ENCODE data around the gene FRAS1.

DNA sequence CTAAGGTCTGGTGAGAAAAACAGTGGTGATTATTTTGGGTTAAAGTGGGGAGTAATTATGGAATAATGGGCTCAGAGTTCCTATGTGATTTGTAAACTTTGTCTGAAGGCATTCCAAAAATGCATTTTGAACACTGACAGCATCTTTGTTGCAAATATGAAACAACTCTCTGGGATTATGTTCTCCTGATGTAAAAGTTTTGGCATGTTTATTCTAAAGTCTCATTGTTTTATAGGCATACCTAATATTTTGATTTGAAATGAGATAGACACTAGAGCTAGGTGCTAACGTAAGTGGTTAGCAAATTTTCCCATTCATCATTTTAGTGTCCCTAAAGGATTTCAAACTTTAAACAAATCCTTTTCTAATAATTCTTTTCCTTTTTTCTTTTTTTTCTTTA, 353.6 kb downstream of the FRAS1 start:
- TF ChIP-seq, protein P1, sequence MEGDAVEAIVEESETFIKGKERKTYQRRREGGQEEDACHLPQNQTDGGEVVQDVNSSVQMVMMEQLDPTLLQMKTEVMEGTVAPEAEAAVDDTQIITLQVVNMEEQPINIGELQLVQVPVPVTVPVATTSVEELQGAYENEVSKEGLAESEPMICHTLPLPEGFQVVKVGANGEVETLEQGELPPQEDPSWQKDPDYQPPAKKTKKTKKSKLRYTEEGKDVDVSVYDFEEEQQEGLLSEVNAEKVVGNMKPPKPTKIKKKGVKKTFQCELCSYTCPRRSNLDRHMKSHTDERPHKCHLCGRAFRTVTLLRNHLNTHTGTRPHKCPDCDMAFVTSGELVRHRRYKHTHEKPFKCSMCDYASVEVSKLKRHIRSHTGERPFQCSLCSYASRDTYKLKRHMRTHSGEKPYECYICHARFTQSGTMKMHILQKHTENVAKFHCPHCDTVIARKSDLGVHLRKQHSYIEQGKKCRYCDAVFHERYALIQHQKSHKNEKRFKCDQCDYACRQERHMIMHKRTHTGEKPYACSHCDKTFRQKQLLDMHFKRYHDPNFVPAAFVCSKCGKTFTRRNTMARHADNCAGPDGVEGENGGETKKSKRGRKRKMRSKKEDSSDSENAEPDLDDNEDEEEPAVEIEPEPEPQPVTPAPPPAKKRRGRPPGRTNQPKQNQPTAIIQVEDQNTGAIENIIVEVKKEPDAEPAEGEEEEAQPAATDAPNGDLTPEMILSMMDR (IDR thresholded peaks at IDR 0.05; ENCODE audit: insufficient read depth, low read depth, low read length), result no peak
- TF ChIP-seq EZH2 (IDR thresholded peaks at IDR 0.05; ENCODE audit: insufficient read depth, low read length), result no peak
